Liver (tissue), 9 donors: ENCODE results near the gene RAB44. TPM values are rescaled to one million over a fixed set of nuclear protein-coding genes. Genes with fewer than 3 reads are reported as not detected.

Experiments used
- DNase-seq: peaks from one replicate; pipeline ENCODE4 v3.0.0-alpha.2; 2017; ENCODE audit warnings: low spot score
- H3K27ac ChIP-seq, 2 donors: one replicate each; pipeline ENCODE4 v1.7.0; 2013; ENCODE audit warnings: inconsistent platforms in 2 of 2, low read length in 2 of 2, control low read depth in 1 of 2, low read depth in 1 of 2, mild to moderate bottlenecking in 1 of 2
- H3K27me3 ChIP-seq, 4 donors: one replicate each; pipeline versions ENCODE4 v1.6.1 to v1.7.0; 2013; ENCODE audit warnings: low read length in 3 of 4, inconsistent platforms in 1 of 4, mild to moderate bottlenecking in 1 of 4, moderate library complexity in 1 of 4; ENCODE audit not compliant: control insufficient read depth in 4 of 4, insufficient read depth in 4 of 4
- H3K36me3 ChIP-seq, 4 donors: one replicate each; pipeline versions ENCODE4 v1.6.1 to v1.7.0; 2013; ENCODE audit warnings: low read length in 3 of 4, mild to moderate bottlenecking in 3 of 4, low read depth in 1 of 4, moderate library complexity in 1 of 4; ENCODE audit not compliant: control insufficient read depth in 4 of 4, insufficient read depth in 3 of 4
- H3K4me1 ChIP-seq, 4 donors: one replicate each; pipeline versions ENCODE4 v1.6.1 to v1.7.0; 2013; ENCODE audit warnings: low read length in 3 of 4, mild to moderate bottlenecking in 3 of 4, moderate library complexity in 1 of 4; ENCODE audit not compliant: control insufficient read depth in 4 of 4, insufficient read depth in 4 of 4
- H3K4me3 ChIP-seq, 3 donors: one replicate each; pipeline versions ENCODE4 v1.6.1 to v1.7.0; 2013; ENCODE audit warnings: low read length in 3 of 3, control low read depth in 1 of 3, low read depth in 1 of 3, mild to moderate bottlenecking in 1 of 3
- H3K9ac ChIP-seq, 2 donors: one replicate each; pipeline ENCODE4 v1.7.0; 2013; ENCODE audit warnings: low read length in 2 of 2, mild to moderate bottlenecking in 2 of 2, moderate library complexity in 2 of 2, control low read depth in 1 of 2, low read depth in 1 of 2
- H3K9me3 ChIP-seq, 4 donors: one replicate each; pipeline versions ENCODE4 v1.6.1 to v1.7.0; 2013; ENCODE audit warnings: low read length in 3 of 4; ENCODE audit not compliant: control insufficient read depth in 4 of 4
- EGR1 ChIP-seq, 2 donors: IDR thresholded peaks; 2 replicates each; pipeline ENCODE4 v1.6.1; 2016 to 2018; ENCODE audit warnings: antibody characterized with exemption in 2 of 2, low read depth in 2 of 2
- FOXA1 ChIP-seq: IDR thresholded peaks from 2 replicates; pipeline ENCODE4 v1.6.1; 2016; ENCODE audit warnings: antibody characterized with exemption
- FOXA2 ChIP-seq: IDR thresholded peaks from 2 replicates; pipeline ENCODE4 v1.6.1; 2016; ENCODE audit warnings: antibody characterized with exemption
- GABPA ChIP-seq, 2 donors: IDR thresholded peaks in 1 of 2; conservative IDR thresholded peaks in 1 of 2; 2 replicates each; pipeline ENCODE4 v1.6.1; 2016; ENCODE audit warnings: antibody characterized with exemption in 2 of 2, mild to moderate bottlenecking in 1 of 2, moderate library complexity in 1 of 2
- HNF4A ChIP-seq, 2 donors: conservative IDR thresholded peaks; 2 replicates each; pipeline ENCODE4 v1.6.1; 2016; ENCODE audit warnings: antibody characterized with exemption in 2 of 2, mild to moderate bottlenecking in 2 of 2
- HNF4G ChIP-seq: IDR thresholded peaks from 2 replicates; pipeline ENCODE4 v1.6.1; 2016; ENCODE audit warnings: antibody characterized with exemption
- JUND ChIP-seq, 2 donors: IDR thresholded peaks; 2 replicates each; pipeline ENCODE4 v1.6.1; 2016; ENCODE audit warnings: antibody characterized with exemption in 2 of 2
- MAX ChIP-seq: IDR thresholded peaks from 2 replicates; pipeline ENCODE4 v1.6.1; 2016; ENCODE audit warnings: antibody characterized with exemption
- NR2F2 ChIP-seq: IDR thresholded peaks from 2 replicates; pipeline ENCODE4 v1.6.1; 2016; ENCODE audit warnings: antibody characterized with exemption
- RXRA ChIP-seq, 2 donors: IDR thresholded peaks; 2 replicates each; pipeline ENCODE4 v1.6.1; 2017 to 2018; ENCODE audit warnings: antibody characterized with exemption in 2 of 2, mild to moderate bottlenecking in 1 of 2
- SP1 ChIP-seq: IDR thresholded peaks from 2 replicates; pipeline ENCODE4 v1.6.1; 2018; ENCODE audit warnings: antibody characterized with exemption, mild to moderate bottlenecking
- TAF1 ChIP-seq: conservative IDR thresholded peaks from 2 replicates; pipeline ENCODE4 v1.6.1; 2016; ENCODE audit warnings: antibody characterized with exemption, mild to moderate bottlenecking
- YY1 ChIP-seq: IDR thresholded peaks from 2 replicates; pipeline ENCODE4 v1.6.1; 2016; ENCODE audit warnings: antibody characterized with exemption, mild to moderate bottlenecking
- WGBS: extraction: QIAGEN DNeasy Blood & Tissue Kit; methylation state at CpG from one replicate; pipeline ENCODE4 v1.1.7; 2013; 5-methylcytosine and 5-hydroxymethylcytosine counted together
- polyA plus RNA-seq, 2 donors: library from polyadenylated mRNA; stranded (reverse) in 1 of 2; unstranded in 1 of 2; fragments of 200-250 nt in 1 of 2; fragments of >200 nt in 1 of 2; fragmentation: Nextera tagmentation in 1 of 2; extraction: Ambion mirVana in 1 of 2; gene quantifications; one replicate each; pipeline versions ENCODE4 v1.2.1 to v1.2.3, GENCODE V29; 2013 to 2015
- total RNA-seq, 2 donors: library from RNA; depleted of rRNA; stranded (reverse); fragments of >200 nt; gene quantifications; one replicate each; pipeline ENCODE4 v1.2.3, GENCODE V29; 2014
- TF ChIP-seq, protein P1 (sequence below): fragments of 150-350 bp; IDR thresholded peaks from 2 replicates; pipeline ENCODE4 v1.5.1; 2017; ENCODE audit warnings: improper control_type of control experiment, low read depth, low read length; ENCODE audit not compliant: missing input control
- TF ChIP-seq, protein P2 (sequence below): IDR thresholded peaks from 2 replicates; pipeline ENCODE4 v1.6.1; 2016; ENCODE audit warnings: antibody characterized with exemption
- donor health status: healthy.
- donor health status: healthy.
- donor health status: healthy.
- donor health status: healthy.
- donor health status: healthy.

The RAB44 gene
- total and polyA plus RNA-seq, 4 donors = 0.02 to 1.3 (median 0.08) TPM; not detected in 1

- DNase-seq = no peak
- TF ChIP-seq YY1 (no peak), EGR1 (IDR thresholded peaks at IDR 0.05; ENCODE audit: low read depth in 2 of 2) (no peak), TAF1 (no peak), GABPA (IDR thresholded peaks at IDR 0.05 in 1 of 2, conservative IDR thresholded peaks at IDR 0.05 in 1 of 2) (no peak)
- Histone ChIP-seq H3K9ac (no peak overlapping the region), H3K27ac (no peak overlapping the region), H3K4me1 (no peaks in the 10 kb centered on the region), H3K27me3 (no peaks in the 10 kb centered on the region), H3K36me3 (no peaks in the 10 kb centered on the region), H3K4me3 (no peak overlapping the region), H3K9me3 (no peaks in the 10 kb centered on the region)
- 64% methylated on average over 7 of the region's 7 CpGs for WGBS
Measured at GRCh38 chr6:36699348-36699747, 1.7 kb downstream of the RAB44 start.

- DNase-seq = no peak
- H3K4me1 ChIP-seq = no peaks in the 10 kb centered on the region
- H3K27ac ChIP-seq = no peak overlapping the region
Measured at GRCh38 chr6:36700071-36700812, 2.6 kb downstream of the RAB44 start.

More at GRCh38 chr6:36700071-36700812, 2.6 kb downstream of the RAB44 start:
- TF ChIP-seq YY1 (no peak), HNF4A (conservative IDR thresholded peaks at IDR 0.05) (no peak), SP1 (no peak), MAX (no peak), FOXA1 (no peak), TAF1 (no peak), RXRA (IDR thresholded peaks at IDR 0.05) (no peak), HNF4G (no peak), FOXA2 (no peak), GABPA (IDR thresholded peaks at IDR 0.05 in 1 of 2, conservative IDR thresholded peaks at IDR 0.05 in 1 of 2) (no peak), EGR1 (IDR thresholded peaks at IDR 0.05; ENCODE audit: low read depth in 2 of 2) (no peak), NR2F2 (no peak), JUND (IDR thresholded peaks at IDR 0.05) (no peak)
- TF ChIP-seq, protein P1, sequence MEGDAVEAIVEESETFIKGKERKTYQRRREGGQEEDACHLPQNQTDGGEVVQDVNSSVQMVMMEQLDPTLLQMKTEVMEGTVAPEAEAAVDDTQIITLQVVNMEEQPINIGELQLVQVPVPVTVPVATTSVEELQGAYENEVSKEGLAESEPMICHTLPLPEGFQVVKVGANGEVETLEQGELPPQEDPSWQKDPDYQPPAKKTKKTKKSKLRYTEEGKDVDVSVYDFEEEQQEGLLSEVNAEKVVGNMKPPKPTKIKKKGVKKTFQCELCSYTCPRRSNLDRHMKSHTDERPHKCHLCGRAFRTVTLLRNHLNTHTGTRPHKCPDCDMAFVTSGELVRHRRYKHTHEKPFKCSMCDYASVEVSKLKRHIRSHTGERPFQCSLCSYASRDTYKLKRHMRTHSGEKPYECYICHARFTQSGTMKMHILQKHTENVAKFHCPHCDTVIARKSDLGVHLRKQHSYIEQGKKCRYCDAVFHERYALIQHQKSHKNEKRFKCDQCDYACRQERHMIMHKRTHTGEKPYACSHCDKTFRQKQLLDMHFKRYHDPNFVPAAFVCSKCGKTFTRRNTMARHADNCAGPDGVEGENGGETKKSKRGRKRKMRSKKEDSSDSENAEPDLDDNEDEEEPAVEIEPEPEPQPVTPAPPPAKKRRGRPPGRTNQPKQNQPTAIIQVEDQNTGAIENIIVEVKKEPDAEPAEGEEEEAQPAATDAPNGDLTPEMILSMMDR = no peak
- TF ChIP-seq, protein P2, sequence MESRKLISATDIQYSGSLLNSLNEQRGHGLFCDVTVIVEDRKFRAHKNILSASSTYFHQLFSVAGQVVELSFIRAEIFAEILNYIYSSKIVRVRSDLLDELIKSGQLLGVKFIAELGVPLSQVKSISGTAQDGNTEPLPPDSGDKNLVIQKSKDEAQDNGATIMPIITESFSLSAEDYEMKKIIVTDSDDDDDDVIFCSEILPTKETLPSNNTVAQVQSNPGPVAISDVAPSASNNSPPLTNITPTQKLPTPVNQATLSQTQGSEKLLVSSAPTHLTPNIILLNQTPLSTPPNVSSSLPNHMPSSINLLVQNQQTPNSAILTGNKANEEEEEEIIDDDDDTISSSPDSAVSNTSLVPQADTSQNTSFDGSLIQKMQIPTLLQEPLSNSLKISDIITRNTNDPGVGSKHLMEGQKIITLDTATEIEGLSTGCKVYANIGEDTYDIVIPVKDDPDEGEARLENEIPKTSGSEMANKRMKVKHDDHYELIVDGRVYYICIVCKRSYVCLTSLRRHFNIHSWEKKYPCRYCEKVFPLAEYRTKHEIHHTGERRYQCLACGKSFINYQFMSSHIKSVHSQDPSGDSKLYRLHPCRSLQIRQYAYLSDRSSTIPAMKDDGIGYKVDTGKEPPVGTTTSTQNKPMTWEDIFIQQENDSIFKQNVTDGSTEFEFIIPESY = no peak
- no peaks in the 10 kb centered on the region for H3K27me3 ChIP-seq
- WGBS = 86% methylated on average over 7 of the region's 7 CpGs
- no peaks in the 10 kb centered on the region for H3K36me3 ChIP-seq
- no peak overlapping the region for H3K9ac ChIP-seq
- H3K9me3 ChIP-seq = no peaks in the 10 kb centered on the region
- no peak overlapping the region for H3K4me3 ChIP-seq
